HEK293 (cell line): ENCODE data around the gene RNF39.
A peak's percentile ranks its signal among the peaks of the same experiment; 100 is the strongest.

ENCODE experiments used
- CTCF ChIA-PET: fragments of 350-600 bp; formaldehyde crosslinking; extraction: SDS; loops from one replicate; lab custom pipeline; 2021; ENCODE audit warnings: antibody characterized with exemption; lab: Yijun Ruan, JAX
- POLR2A ChIA-PET: fragments of 300-600 bp; formaldehyde crosslinking; extraction: SDS; loops from one replicate; lab custom pipeline; 2020; ENCODE audit warnings: antibody characterized with exemption, inconsistent platforms; lab: Yijun Ruan, JAX
- H3K27ac ChIP-seq: fragments of 200-500 bp; sonication (Bioruptor generic); 2 replicates; pipeline ENCODE4 v1.5.1; 2014; ENCODE audit warnings: low read depth, low read length, control low read depth, inconsistent platforms; ENCODE audit errors: extremely low read depth
- H3K36me3 ChIP-seq, 2 experiments: fragments of 200-500 bp in 1 of 2; sonication (Bioruptor generic) in 1 of 2; 1 replicate in 1 of 2; 2 replicates in 1 of 2; pipeline ENCODE4 v1.5.1; 2014 to 2017; ENCODE audit warnings: inconsistent platforms in 2 of 2, low read length in 2 of 2; ENCODE audit not compliant: control insufficient read depth in 2 of 2, insufficient read depth in 1 of 2
- H3K4me1 ChIP-seq: fragments of 200-500 bp; sonication (Bioruptor generic); 2 replicates; pipeline ENCODE4 v1.5.1; 2014; ENCODE audit warnings: mild to moderate bottlenecking, low read length, inconsistent platforms; ENCODE audit not compliant: control insufficient read depth, insufficient read depth
- H3K4me3 ChIP-seq: 2 replicates; pipeline ENCODE4 v1.5.1; 2011; ENCODE audit warnings: low read depth, mild to moderate bottlenecking, control low read depth, low read length, moderate library complexity
- H3K9me3 ChIP-seq: fragments of 200-500 bp; sonication (Bioruptor generic); 2 replicates; pipeline ENCODE4 v1.5.1; 2014; ENCODE audit warnings: low read depth, low read length, inconsistent platforms; ENCODE audit not compliant: control insufficient read depth, insufficient read depth
- AEBP2 ChIP-seq: fragments of 450-650 bp; formaldehyde crosslinking; IDR thresholded peaks from 2 replicates; pipeline ENCODE4 v1.5.1; 2016; ENCODE audit warnings: missing biosample characterization, missing genetic modification characterization, borderline replicate concordance
- BCL6B ChIP-seq: fragments of 450-650 bp; formaldehyde crosslinking; IDR thresholded peaks from 2 replicates; pipeline ENCODE4 v1.5.1; 2017; ENCODE audit warnings: missing biosample characterization, missing genetic modification characterization
- GFI1B ChIP-seq: fragments of 450-650 bp; formaldehyde crosslinking; IDR thresholded peaks from 2 replicates; pipeline ENCODE4 v1.5.1; 2016; ENCODE audit warnings: missing biosample characterization, missing genetic modification characterization
- HIC1 ChIP-seq: fragments of 450-650 bp; formaldehyde crosslinking; IDR thresholded peaks from 2 replicates; pipeline ENCODE4 v1.5.1; 2016; ENCODE audit warnings: missing biosample characterization, missing genetic modification characterization
- IKZF3 ChIP-seq: fragments of 450-650 bp; IDR thresholded peaks from 2 replicates; pipeline ENCODE4 v1.5.0; 2018; ENCODE audit warnings: missing biosample characterization, mild to moderate bottlenecking, missing genetic modification characterization, moderate library complexity
- INSM2 ChIP-seq: fragments of 450-650 bp; formaldehyde crosslinking; IDR thresholded peaks from 2 replicates; pipeline ENCODE4 v1.5.1; 2016; ENCODE audit warnings: missing biosample characterization, missing genetic modification characterization
- PATZ1 ChIP-seq: fragments of 450-650 bp; formaldehyde crosslinking; IDR thresholded peaks from 2 replicates; pipeline ENCODE4 v1.5.1; 2016; ENCODE audit warnings: missing biosample characterization, missing genetic modification characterization
- TRIM28 ChIP-seq: IDR thresholded peaks from 2 replicates; pipeline ENCODE4 v1.6.1; 2011; ENCODE audit warnings: low read length, control low read depth, borderline replicate concordance
- ZBTB10 ChIP-seq: fragments of 450-650 bp; formaldehyde crosslinking; IDR thresholded peaks from 2 replicates; pipeline ENCODE4 v1.5.1; 2016; ENCODE audit warnings: missing biosample characterization, missing genetic modification characterization
- ZBTB17 ChIP-seq: fragments of 450-650 bp; formaldehyde crosslinking; IDR thresholded peaks from 2 replicates; pipeline ENCODE4 v1.5.1; 2016; ENCODE audit warnings: missing biosample characterization, missing genetic modification characterization
- ZFHX2 ChIP-seq: fragments of 450-650 bp; formaldehyde crosslinking; conservative IDR thresholded peaks from 2 replicates; pipeline ENCODE4 v1.5.1; 2016; ENCODE audit warnings: missing biosample characterization, missing genetic modification characterization
- ZNF362 ChIP-seq: fragments of 450-650 bp; formaldehyde crosslinking; IDR thresholded peaks from 2 replicates; pipeline ENCODE4 v1.5.1; 2016; ENCODE audit warnings: missing biosample characterization, missing genetic modification characterization
- ZNF391 ChIP-seq: fragments of 450-650 bp; formaldehyde crosslinking; IDR thresholded peaks from 2 replicates; pipeline ENCODE4 v1.5.1; 2016; ENCODE audit warnings: low read depth, missing biosample characterization, missing genetic modification characterization, borderline replicate concordance
- ZNF645 ChIP-seq: fragments of 450-650 bp; formaldehyde crosslinking; IDR thresholded peaks from 2 replicates; pipeline ENCODE4; 2016; ENCODE audit warnings: missing biosample characterization, missing genetic modification characterization

Gene RNF39

GRCh38 chr6:30101444-30102413 lies 26.2 kb upstream of the RNF39 start (continued):
- TF ChIP-seq BCL6B (no peak), ZBTB17 (peak; percentile 90), ZNF362 (no peak)

GRCh38 chr6:30100585-30101443 lies 25.2 kb upstream of the RNF39 start:
- TF ChIP-seq ZFHX2 (tag by site-specific recombination) (peak; percentile 40; the same call in 1 of the 2 replicates), ZNF391 (tag by site-specific recombination) (no peak), HIC1 (tag by site-specific recombination) (no peak)
- H3K9me3 ChIP-seq, result no peaks in the 10 kb centered on the region
- ChIA-PET POLR2A (interaction anchor here (0.6 to 1.7 kb wide), 9 partner anchors 9 to 225 kb away, joined by 3 to 36 read pairs (median 5); partner anchors contain the start of genes POLR1H, PPP1R11, TRIM26 and TRIM39), CTCF (interaction anchor here (0.8 to 5.7 kb wide), 15 partner anchors 10 to 398 kb away, joined by 3 to 74 read pairs (median 9); partner anchors contain the start of gene POLR1H)
- no peak overlapping the region for H3K27ac ChIP-seq
- H3K4me3 ChIP-seq, result peak overlapping the region; percentile 44
- H3K4me1 ChIP-seq, result peaks cover 15% of the 10 kb centered on the region
- no peaks in the 10 kb centered on the region for H3K36me3 ChIP-seq

GRCh38 chr6:30100154-30100553 lies 24.6 kb upstream of the RNF39 start:
- POLR2A ChIA-PET, result no interaction called here
- CTCF ChIA-PET, result interaction anchor here (0.6 to 0.8 kb wide), 3 partner anchors 26 to 34 kb away, joined by 3 to 4 read pairs (median 3); no protein-coding TSS in a partner anchor
- no peaks in the 10 kb centered on the region for H3K9me3 ChIP-seq
- H3K36me3 ChIP-seq, result no peaks in the 10 kb centered on the region
- H3K27ac ChIP-seq, result no peak overlapping the region
- H3K4me3 ChIP-seq, result no peak overlapping the region
- peaks cover 15% of the 10 kb centered on the region for H3K4me1 ChIP-seq
- no peak for TF ChIP-seq ZNF645 (tag by site-specific recombination)
- no peak for TF ChIP-seq TRIM28
- TF ChIP-seq PATZ1 (tag by site-specific recombination), result no peak
- no peak for TF ChIP-seq GFI1B (tag by site-specific recombination)
- TF ChIP-seq ZBTB10, result no peak
- TF ChIP-seq AEBP2 (tag by site-specific recombination), result no peak
- no peak for TF ChIP-seq INSM2
- TF ChIP-seq IKZF3 (tag by site-specific recombination), result no peak
